ENCODE measurements around the gene HSD17B11. TPM values are rescaled to one million over a fixed set of nuclear protein-coding genes. Genes with fewer than 3 reads are reported as not detected.
A peak's percentile ranks its signal among the peaks of the same experiment; 100 is the strongest.

The HSD17B11 gene

GRCh38 chr4:87286970-87287369 lies 104.0 kb downstream of the HSD17B11 start:
- no peak overlapping the region for H2BK15ac ChIP-seq (ENCODE audit: low read length)
- H2AK5ac ChIP-seq (ENCODE audit: low read depth, low read length), result no peak overlapping the region
- no peak overlapping the region for H4K8ac ChIP-seq (ENCODE audit: low read depth, low read length)
- H4K91ac ChIP-seq (ENCODE audit: low read depth, low read length, poor library complexity), result no peak overlapping the region
- no peaks in the 10 kb centered on the region for H3K79me1 ChIP-seq (ENCODE audit: low read depth, low read length)
- no peak overlapping the region for H2BK12ac ChIP-seq (ENCODE audit: low read length)
- H3K14ac ChIP-seq (ENCODE audit: low read length), result no peak overlapping the region
- no peak overlapping the region for H2BK5ac ChIP-seq (ENCODE audit: low read length)
- no peak overlapping the region for H3K9ac ChIP-seq (ENCODE audit: low read depth, low read length, poor library complexity)
- DNase-seq (ENCODE audit: low spot score), result no peak
- no peak overlapping the region for H3K18ac ChIP-seq (ENCODE audit: low read length)
- no peak overlapping the region for H3K23ac ChIP-seq (ENCODE audit: low read depth, low read length, poor library complexity)
- peak overlapping the region in 1 of 2 donors; percentile 54 for H3K4me3 ChIP-seq (ENCODE audit: low read length in 2 of 2)
- H2BK120ac ChIP-seq (ENCODE audit: low read depth, low read length), result no peak overlapping the region
- peaks cover 5 to 13% of the 10 kb centered on the region in 2 donors for H3K9me3 ChIP-seq (replicated peaks in 1 of 2; ENCODE audit: control insufficient read depth in 2 of 2, insufficient read depth in 1 of 2, low read depth in 1 of 2, low read length in 2 of 2)
- no peaks in the 10 kb centered on the region for H3K36me3 ChIP-seq (replicated peaks in 1 of 2; ENCODE audit: control insufficient read depth in 2 of 2, insufficient read depth in 2 of 2, low read length in 2 of 2)
- H3K4ac ChIP-seq (ENCODE audit: low read length), result no peak overlapping the region
- H3K4me1 ChIP-seq (ENCODE audit: control insufficient read depth in 2 of 2, insufficient read depth in 1 of 2, low read depth in 1 of 2, low read length in 2 of 2), result no peaks in the 10 kb centered on the region
- no peaks in the 10 kb centered on the region for H3K27me3 ChIP-seq (ENCODE audit: control insufficient read depth in 3 of 3, insufficient read depth in 3 of 3, low read depth in 1 of 3, low read length in 3 of 3)
- H2AFZ ChIP-seq (ENCODE audit: low read length), result no peak overlapping the region
- WGBS, 2 donors (ENCODE audit: extremely low coverage in 2 of 2, insufficient read length in 2 of 2, insufficient replicate concordance in 1 of 2), result no CpG with 5 or more reads among the region's 1 CpG
- no peak overlapping the region for H3K4me2 ChIP-seq (ENCODE audit: insufficient read depth, low read length, poor library complexity, severe bottlenecking)
- no peak overlapping the region for H3K27ac ChIP-seq (replicated peaks; ENCODE audit: low read length)

Small RNA genes lying within 50 kb of the gene (small RNA-seq; reads per million reads assigned to genes)
- gene MIR5705 (ENCODE audit: insufficient read depth) (not detected), gene RN7SL681P (ENCODE audit: insufficient read depth) (not detected)

All from neuronal stem cell (in vitro differentiated cells).